Measurements from ENCODE around the gene ANKRD55. TPM values are rescaled to one million over a fixed set of nuclear protein-coding genes. Genes with fewer than 3 reads are reported as not detected.

ANKRD55 gene
- total and polyA plus RNA-seq, 2 donors (not counting 3 experiments of a cell fraction or from before 2014, with no cell fraction given), result 1.4 to 2.1 TPM

DNA sequence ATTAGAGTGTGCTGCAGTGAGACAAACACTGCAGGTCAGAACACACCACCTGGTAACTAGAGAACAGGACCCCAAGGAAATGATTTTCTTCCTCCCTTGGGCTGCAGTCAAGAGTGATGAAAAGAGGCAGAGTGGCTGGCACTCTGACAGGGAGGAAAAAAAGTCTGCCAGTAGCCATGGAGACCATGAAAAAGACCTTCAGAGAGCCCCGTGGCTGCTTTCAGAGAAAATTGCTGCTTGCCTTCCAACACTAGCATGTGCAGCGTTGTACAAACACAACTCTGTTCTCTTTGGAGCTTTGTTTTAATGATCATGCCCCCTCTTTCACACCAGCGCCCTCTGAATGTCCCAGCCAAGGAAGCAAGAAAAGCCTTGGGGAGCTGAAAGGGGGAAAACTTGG, 68.8 kb downstream of the ANKRD55 start:
- H3K4me2 ChIP-seq (ENCODE audit: insufficient read depth, low read length), result no peak overlapping the region
- CTCF ChIA-PET, result interaction anchor here (1.2 to 1.6 kb wide), 4 partner anchors 15 to 40 kb away, joined by 3 to 6 read pairs (median 5); no protein-coding TSS in a partner anchor
- no TSS peak for BruUV-seq (replicated peaks)
- no peak overlapping the region for H3K9ac ChIP-seq (replicated peaks; ENCODE audit: extremely low read depth, insufficient read depth, low read length)
- no peak for TF ChIP-seq POLR2AphosphoS5 (IDR thresholded peaks at IDR 0.05; ENCODE audit: insufficient read depth, low read depth, low read length)
- no peak for TF ChIP-seq FOS (IDR thresholded peaks at IDR 0.05; ENCODE audit: borderline replicate concordance, insufficient read depth, low read length)
- TF ChIP-seq, protein P1, sequence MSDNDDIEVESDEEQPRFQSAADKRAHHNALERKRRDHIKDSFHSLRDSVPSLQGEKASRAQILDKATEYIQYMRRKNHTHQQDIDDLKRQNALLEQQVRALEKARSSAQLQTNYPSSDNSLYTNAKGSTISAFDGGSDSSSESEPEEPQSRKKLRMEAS (IDR thresholded peaks at IDR 0.05; ENCODE audit: insufficient read depth, insufficient read length), result no peak
- TF ChIP-seq MYC (IDR thresholded peaks at IDR 0.05; ENCODE audit: low read depth, low read length), result no peak
- no peak for TF ChIP-seq POLR2A (IDR thresholded peaks at IDR 0.05; ENCODE audit: low read depth, low read length)
- TF ChIP-seq EZH2 (IDR thresholded peaks at IDR 0.05; ENCODE audit: borderline replicate concordance, low read depth, low read length, severe bottlenecking), result no peak
- TF ChIP-seq JUN (IDR thresholded peaks at IDR 0.05; ENCODE audit: borderline replicate concordance, insufficient read depth, insufficient read length, low read depth), result no peak
- TF ChIP-seq CTCF (IDR thresholded peaks at IDR 0.05; ENCODE audit: extremely low read depth in 1 of 2, insufficient read depth in 1 of 2, low read depth in 1 of 2, low read length in 2 of 2), result no peak
- TF ChIP-seq GATA2 (IDR thresholded peaks at IDR 0.05; ENCODE audit: insufficient read depth, insufficient read length, low read depth, low read length), result no peak
- H3K4me1 ChIP-seq (ENCODE audit: control insufficient read depth, extremely low read depth, insufficient read depth, low read length), result peaks cover 35% of the 10 kb centered on the region
- no peaks in the 10 kb centered on the region for H3K9me3 ChIP-seq (replicated peaks; ENCODE audit: control insufficient read depth, insufficient read depth, low read length)
- H3K9me1 ChIP-seq (replicated peaks; ENCODE audit: control insufficient read depth, extremely low read depth, insufficient read depth, low read length), result no peaks in the 10 kb centered on the region
- H4K20me1 ChIP-seq (replicated peaks; ENCODE audit: control insufficient read depth, extremely low read depth, insufficient read depth, low read length), result no peaks in the 10 kb centered on the region
- no peaks in the 10 kb centered on the region for H3K79me2 ChIP-seq (ENCODE audit: control insufficient read depth, insufficient read depth, low read length)
- H3K27me3 ChIP-seq (ENCODE audit: control insufficient read depth in 2 of 2, insufficient read depth in 2 of 2, low read length in 2 of 2), result no peaks in the 10 kb centered on the region
- peak overlapping the region; percentile 45 for H2AFZ ChIP-seq (ENCODE audit: low read depth, low read length)
- DNase-seq (ENCODE audit: low read depth, low spot score) (peak; percentile 90), FAIRE-seq (peak; percentile 66)
- H3K4me3 ChIP-seq (replicated peaks in 1 of 3; ENCODE audit: insufficient read depth in 1 of 3, low read depth in 1 of 3, low read length in 3 of 3), result no peak overlapping the region
- H3K36me3 ChIP-seq (ENCODE audit: control insufficient read depth in 2 of 2, extremely low read depth in 1 of 2, insufficient read depth in 2 of 2, low read length in 2 of 2), result no peaks in the 10 kb centered on the region
- POLR2A ChIA-PET, result no interaction called here
- H3K27ac ChIP-seq (ENCODE audit: insufficient read depth, low read depth, low read length), result no peak overlapping the region
- dilution Hi-C loops (cut with MboI; ENCODE audit: extremely low pct_ligation_motif_present, low sequenced_read_pairs), result no loop called here
- intact Hi-C loops (cut with micrococcal nuclease), result no loop called here

Data from endothelial cell of umbilical vein (primary cell).